Muscle layer of colon (tissue), 2 donors: ENCODE results near the gene FLT3LG.
A peak's percentile ranks its signal among the peaks of the same experiment; 100 is the strongest.
"Not testable (repeated sequence)": the region's sequence is repeated elsewhere in the genome, so short reads cannot be mapped to it uniquely, and the experiment has no call there.

Experiments used
- H3K27ac ChIP-seq: one replicate; pipeline ENCODE4 v1.7.0; 2013; ENCODE audit warnings: low read depth, mild to moderate bottlenecking, low read length, moderate library complexity
- H3K27me3 ChIP-seq, 2 donors: one replicate each; pipeline ENCODE4 v1.7.0; 2013; ENCODE audit warnings: low read length in 2 of 2, mild to moderate bottlenecking in 2 of 2; ENCODE audit not compliant: insufficient read depth in 2 of 2, control insufficient read depth in 1 of 2
- H3K36me3 ChIP-seq: one replicate; pipeline ENCODE4 v1.7.0; 2013; ENCODE audit warnings: mild to moderate bottlenecking, low read length; ENCODE audit not compliant: insufficient read depth
- H3K4me1 ChIP-seq: one replicate; pipeline ENCODE4 v1.7.0; 2013; ENCODE audit warnings: mild to moderate bottlenecking, low read length; ENCODE audit not compliant: insufficient read depth
- H3K4me3 ChIP-seq, 2 donors: one replicate each; pipeline ENCODE4 v1.7.0; 2013; ENCODE audit warnings: low read length in 2 of 2, low read depth in 1 of 2, mild to moderate bottlenecking in 1 of 2, moderate library complexity in 1 of 2
- H3K9ac ChIP-seq: one replicate; pipeline ENCODE4 v1.7.0; 2013; ENCODE audit warnings: low read length
- H3K9me3 ChIP-seq: one replicate; pipeline ENCODE4 v1.7.0; 2013; ENCODE audit warnings: mild to moderate bottlenecking, low read length
- donor health status: abdominal sarcoma.
- donor health status: Adenocarcinoma of cecum.

Gene FLT3LG

DNA sequence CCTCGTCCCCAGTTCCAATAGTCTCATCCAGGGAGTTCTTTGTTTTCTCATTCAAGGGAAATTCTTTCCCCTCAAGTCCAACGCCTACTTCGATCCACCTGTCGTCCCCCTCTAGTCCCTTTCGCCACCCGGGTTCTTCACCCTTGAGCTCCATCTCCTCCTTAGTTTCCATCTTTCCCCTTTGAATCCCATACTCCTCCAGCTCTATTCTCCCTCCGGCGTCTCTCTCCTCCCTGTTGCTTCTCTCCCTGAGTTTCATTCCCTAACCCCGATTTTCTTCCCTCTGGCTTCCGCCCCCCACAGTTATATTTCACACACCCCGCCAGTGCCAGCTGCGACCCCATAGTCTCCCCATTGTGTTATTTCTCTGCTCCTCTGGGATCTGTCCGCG is 32.1 kb upstream of the FLT3LG start:
- Histone ChIP-seq H3K9ac (no peak overlapping the region), H3K9me3 (no peaks in the 10 kb centered on the region), H3K27me3 (peaks cover 23 to 59% of the 10 kb centered on the region in 2 donors), H3K4me3 (no peak overlapping the region), H3K27ac (no peak overlapping the region), H3K4me1 (no peaks in the 10 kb centered on the region), H3K36me3 (peaks cover 4% of the 10 kb centered on the region)

DNA sequence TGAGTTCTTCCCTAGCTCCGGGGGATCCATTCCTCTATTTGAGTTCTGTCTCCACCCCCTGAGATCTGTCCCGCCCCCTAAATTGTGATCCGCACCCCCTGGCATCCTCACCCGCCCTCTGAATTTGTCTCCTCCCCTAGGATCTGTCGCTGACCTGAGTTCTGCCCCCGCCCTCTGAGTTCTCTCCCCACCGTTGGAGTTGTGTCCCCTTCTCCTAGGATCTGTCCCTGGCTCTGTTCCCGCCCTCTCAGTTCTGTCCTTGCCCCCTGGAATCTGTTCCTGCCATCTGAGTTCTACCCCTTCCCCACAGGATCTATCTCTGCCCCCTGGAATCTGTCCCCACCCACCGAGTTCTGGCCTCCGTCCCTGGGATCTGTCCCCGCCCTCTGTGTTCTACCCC is 31.7 kb upstream of the FLT3LG start:
- H3K4me1 ChIP-seq = no peaks in the 10 kb centered on the region
- no peak overlapping the region for H3K9ac ChIP-seq
- H3K27me3 ChIP-seq = peaks cover 23 to 55% of the 10 kb centered on the region in 2 donors
- no peak overlapping the region for H3K4me3 ChIP-seq
- H3K9me3 ChIP-seq = no peaks in the 10 kb centered on the region
- no peak overlapping the region for H3K27ac ChIP-seq
- H3K36me3 ChIP-seq = peaks cover 4% of the 10 kb centered on the region

DNA sequence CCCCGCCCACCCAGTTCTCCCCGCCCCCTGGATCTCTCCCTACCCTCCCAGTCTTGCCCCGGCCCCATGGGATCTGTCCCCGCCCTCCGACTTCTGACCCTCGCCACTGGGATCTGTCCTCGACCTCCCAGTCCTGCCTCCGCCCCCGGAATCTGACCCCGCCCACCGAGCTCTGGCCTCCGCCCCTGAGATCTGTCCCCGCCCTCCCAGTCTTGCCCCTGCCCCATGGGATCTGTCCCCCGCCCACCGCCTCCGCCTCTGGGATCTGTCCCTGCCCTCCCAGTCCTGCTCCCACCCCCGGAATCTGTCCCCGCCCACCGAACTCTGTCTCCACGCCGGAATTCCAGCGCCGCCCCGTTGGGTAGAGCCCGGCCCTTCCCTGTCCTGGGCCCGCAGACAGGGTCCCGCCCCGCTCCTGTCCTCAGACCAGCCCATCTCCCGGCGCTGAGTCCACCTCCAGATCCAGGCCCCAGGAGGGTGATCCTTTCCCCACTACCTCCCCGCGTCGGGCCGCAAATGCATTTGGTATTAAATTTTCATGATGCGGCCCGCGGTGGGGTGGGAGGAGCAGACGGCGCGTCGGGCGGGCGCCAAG is 31.1 kb upstream of the FLT3LG start:
- Histone ChIP-seq H3K4me3 (peak overlapping the region; percentile 57 to 67), H3K9ac (no peak overlapping the region), H3K27ac (no peak overlapping the region), H3K9me3 (no peaks in the 10 kb centered on the region), H3K27me3 (peaks cover 23 to 51% of the 10 kb centered on the region in 2 donors), H3K4me1 (no peaks in the 10 kb centered on the region), H3K36me3 (peaks cover 4% of the 10 kb centered on the region)

DNA sequence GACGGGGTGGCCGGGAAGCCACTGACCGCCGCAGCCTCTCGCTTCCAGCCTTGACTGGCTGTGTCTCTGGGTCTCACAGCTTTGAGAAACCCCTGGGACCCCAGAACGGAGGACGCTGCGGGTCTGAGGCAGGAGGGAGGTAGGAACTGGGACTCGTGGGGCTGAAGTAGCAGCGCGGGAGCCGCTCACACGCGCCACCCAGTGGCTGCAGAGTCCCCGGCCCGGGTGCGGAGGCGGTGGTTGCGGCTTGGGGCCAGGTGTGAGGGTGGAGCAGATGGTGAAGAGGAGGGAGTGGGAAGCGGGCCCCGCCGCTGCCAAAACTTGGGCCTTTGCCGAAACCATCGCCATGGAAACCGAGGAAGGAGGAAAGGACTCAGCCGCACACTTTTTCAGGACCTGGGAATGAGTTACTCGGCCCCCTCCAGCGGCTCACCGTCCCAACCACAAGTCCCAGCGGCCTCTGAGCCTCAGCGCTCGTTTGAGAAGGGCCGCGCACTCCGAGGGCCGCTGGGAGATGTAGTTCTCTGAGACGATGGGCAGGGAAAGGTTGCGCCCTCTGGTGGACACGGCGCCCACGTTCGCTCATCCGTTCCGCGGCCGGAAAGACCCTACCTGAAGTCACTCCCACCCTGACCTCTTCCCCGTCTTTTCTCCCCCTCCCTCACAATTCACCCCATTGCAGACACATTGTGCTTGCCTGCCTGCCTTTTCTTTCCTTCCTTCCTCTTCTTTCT is 30.5 kb upstream of the FLT3LG start:
- peaks cover 5% of the 10 kb centered on the region for H3K36me3 ChIP-seq
- no peak overlapping the region for H3K27ac ChIP-seq
- H3K9me3 ChIP-seq = no peaks in the 10 kb centered on the region
- no peaks in the 10 kb centered on the region for H3K4me1 ChIP-seq
- H3K27me3 ChIP-seq = peaks cover 23 to 45% of the 10 kb centered on the region in 2 donors
- no peak overlapping the region for H3K9ac ChIP-seq
- H3K4me3 ChIP-seq = peak overlapping the region; percentile 57 to 67

DNA sequence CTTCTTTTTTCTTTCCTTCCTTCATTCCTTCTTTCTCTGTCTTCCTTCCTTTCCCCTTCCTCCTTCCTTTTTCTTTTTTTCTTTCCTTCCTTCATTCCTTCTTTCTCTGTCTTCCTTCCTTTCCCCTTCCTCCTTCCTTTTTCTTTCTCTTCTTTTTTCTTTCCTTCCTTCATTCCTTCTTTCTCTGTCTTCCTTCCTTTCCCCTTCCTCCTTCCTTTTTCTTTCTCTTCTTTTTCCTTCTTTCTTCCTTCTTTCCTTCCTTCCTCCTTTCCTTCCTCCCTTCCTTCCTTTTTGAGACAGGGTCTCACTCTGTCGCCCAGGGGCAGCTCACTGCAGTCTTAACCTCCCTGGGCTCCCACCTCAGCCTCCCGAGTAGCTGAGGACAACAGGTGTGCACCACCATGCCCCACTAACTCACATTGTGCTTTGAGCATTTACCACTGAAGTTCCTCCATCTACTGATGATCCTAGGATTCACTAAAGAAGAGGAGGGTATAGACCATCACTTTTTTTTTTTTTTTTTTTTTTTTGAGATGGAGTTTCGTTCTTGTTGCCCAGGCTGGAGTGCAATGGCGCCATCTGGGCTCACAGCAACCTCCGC is 29.8 kb upstream of the FLT3LG start:
- H3K36me3 ChIP-seq = peaks cover 12% of the 10 kb centered on the region
- not testable (repeated sequence) for H3K4me1 ChIP-seq, H3K4me3 ChIP-seq, H3K9ac ChIP-seq, H3K27ac ChIP-seq, H3K9me3 ChIP-seq
- H3K27me3 ChIP-seq = peaks cover 17 to 39% of the 10 kb centered on the region in 2 donors

DNA sequence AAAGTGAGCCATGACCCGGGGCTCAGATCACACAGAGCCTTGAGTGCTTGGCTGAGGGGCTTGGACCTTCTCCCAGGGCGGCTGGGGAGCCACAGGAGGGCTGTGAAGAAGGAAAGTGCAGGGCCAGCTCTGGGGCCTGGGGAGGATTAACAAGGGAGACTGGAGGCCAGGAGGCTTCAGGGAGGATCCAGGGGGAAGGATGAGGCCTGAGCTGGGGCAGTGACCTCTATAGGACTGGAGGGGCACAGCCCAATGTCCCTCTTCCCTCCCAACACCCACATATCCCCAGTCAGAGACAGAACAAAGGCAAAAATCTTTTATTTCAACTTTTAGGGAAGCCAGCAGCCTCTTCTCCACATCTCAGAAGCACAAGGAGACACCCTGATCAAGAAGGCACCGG is 28.0 kb upstream of the FLT3LG start:
- Histone ChIP-seq H3K27me3 (peaks cover 7 to 21% of the 10 kb centered on the region in 2 donors), H3K27ac (no peak overlapping the region), H3K4me1 (peaks cover 3% of the 10 kb centered on the region), H3K9me3 (no peaks in the 10 kb centered on the region), H3K4me3 (no peak overlapping the region), H3K9ac (no peak overlapping the region), H3K36me3 (peaks cover 15% of the 10 kb centered on the region)

DNA sequence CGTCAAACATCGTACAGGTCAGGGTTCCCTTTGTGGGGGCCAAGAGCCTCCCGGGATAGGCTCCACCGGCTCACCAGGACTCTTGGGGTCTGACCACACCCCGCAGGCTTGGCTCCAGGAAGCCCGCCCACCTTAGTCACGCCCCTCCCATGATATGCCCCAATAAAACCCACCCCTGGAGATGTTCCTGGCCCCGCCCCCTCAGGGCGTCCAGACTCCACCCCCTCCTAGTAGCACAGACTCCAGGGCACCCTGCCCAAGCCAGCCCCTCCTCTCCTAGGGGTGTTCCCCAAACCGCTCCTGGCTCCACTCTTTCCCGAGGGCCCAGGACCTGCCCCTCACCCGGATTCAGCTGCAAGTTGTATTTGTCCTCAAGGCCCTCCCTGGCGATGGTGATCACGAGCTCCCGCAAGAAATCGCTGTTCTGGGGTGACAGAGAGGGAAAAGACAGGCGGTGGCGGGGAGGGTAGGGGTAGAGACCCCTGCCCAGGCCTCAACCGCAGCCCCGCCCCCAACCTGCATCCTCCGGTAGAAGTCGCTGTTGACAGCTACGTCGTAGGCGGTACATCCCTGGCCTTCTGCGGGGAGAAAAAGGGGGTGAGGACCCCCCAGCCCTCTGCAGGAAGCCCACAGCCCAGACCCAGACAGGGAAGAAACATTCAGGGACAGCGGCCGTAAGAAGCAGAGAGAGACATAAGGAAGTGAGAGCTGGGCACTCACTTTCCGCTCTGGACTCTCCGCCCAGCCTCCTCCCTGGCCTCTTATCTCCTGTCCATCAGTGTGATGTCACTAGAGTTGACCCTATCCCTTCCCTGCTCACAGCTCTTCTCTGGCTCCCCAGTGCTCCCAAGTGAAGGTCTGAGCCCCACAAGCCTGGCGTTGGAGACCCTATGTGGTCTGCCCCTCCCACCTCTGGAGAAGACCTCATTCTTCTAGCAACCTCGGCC is 26.3 kb upstream of the FLT3LG start:
- no peak overlapping the region for H3K27ac ChIP-seq
- H3K9ac ChIP-seq = no peak overlapping the region
- no peaks in the 10 kb centered on the region for H3K9me3 ChIP-seq
- H3K4me1 ChIP-seq = peaks cover 3% of the 10 kb centered on the region
- peaks cover 15% of the 10 kb centered on the region for H3K36me3 ChIP-seq
- H3K4me3 ChIP-seq = no peak overlapping the region
- peaks cover 0 to 6% of the 10 kb centered on the region in 2 donors for H3K27me3 ChIP-seq

DNA sequence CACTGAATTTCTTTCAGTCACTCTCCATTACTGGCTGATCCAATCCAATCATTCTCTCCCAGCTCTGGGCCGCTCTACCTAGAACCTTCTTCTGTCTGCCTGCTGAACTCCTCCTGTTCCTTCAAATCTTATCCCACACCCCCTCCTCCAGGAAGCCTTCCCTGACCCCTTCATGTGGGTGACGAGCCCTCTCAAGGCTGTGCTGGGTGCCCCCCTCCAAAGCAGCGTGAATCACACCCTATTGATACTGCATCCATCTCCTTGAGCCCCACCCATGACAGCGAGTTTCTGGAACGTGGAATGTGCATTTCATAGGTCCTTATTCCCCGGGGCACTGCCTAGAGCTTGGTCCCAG is 25.6 kb upstream of the FLT3LG start:
- Histone ChIP-seq H3K27ac (no peak overlapping the region), H3K36me3 (peaks cover 15% of the 10 kb centered on the region), H3K4me1 (peaks cover 3% of the 10 kb centered on the region), H3K4me3 (no peak overlapping the region), H3K9ac (no peak overlapping the region), H3K27me3 (no peaks in the 10 kb centered on the region), H3K9me3 (no peaks in the 10 kb centered on the region)

DNA sequence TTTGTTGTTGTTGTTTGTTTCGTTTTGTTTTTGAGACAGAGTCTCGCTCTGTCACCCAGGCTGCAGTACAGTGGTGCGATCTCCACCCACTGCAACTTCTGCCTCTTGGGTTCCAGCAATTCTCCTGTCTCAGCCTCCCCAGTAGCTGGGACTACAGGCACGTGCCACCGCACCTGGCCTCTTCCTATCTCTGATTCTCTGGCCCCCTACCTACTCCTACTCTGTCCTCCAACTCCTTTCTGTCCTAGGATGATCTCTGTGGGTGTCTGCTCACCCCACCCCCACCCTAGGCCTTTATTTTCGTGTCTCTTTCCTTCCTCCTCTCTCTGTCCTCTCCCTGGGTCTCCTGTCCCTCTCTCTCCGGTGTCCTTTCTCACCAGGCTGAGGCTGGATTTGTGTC is 23.6 kb upstream of the FLT3LG start:
- H3K36me3 ChIP-seq = peaks cover 15% of the 10 kb centered on the region
- no peak overlapping the region for H3K27ac ChIP-seq
- no peaks in the 10 kb centered on the region for H3K9me3 ChIP-seq
- no peak overlapping the region for H3K9ac ChIP-seq
- peaks cover 12% of the 10 kb centered on the region for H3K4me1 ChIP-seq
- no peaks in the 10 kb centered on the region for H3K27me3 ChIP-seq
- peak overlapping the region in 1 of 2 donors; percentile 91 for H3K4me3 ChIP-seq

DNA sequence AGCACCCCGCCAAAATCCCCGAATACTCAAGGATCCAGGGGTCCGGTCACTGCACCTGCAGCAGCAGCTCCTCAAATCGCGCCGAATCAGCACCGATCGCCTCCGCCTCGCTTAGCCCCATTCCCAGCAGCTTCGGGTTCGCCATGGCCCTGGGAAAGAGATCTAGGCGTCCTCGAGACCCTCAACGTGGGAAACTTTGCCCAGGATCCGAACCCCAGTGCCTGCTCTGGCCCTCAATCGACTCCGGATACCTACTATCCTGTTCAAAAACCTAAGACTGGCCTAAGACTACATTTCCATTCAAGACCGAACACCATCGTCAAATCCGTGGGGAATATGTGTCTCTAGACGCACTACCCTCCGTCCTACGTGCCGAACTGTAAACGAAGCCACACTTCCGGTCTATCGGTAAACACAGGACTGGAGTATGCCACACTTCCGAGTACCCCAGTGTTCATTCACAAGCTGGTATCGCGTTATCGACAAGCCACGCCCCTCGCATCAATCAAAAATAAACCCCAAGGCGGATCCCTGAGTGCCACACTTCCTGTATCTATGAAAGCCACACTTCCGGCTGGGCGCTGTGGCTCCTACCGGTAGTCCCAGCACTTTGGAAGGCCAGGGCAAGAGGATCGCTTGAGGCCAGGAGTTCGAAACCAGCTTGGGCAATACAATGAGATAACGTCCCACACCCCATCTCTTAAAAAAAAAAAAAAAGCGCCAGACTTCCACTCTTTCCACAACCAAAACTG is 22.4 kb upstream of the FLT3LG start, which contains the start of gene PIH1D1:
TSS of gene PIH1D1 (minus strand) at position 385 of the 752 bp plus-strand sequence. CDS start at position 145, 240 bp downstream.
- peak within 1 kb of the TSS; percentile 76 to 91 for H3K4me3 ChIP-seq
- peaks cover 12% of the 10 kb centered on the region for H3K4me1 ChIP-seq
- peak within 1 kb of the TSS; percentile 81 for H3K9ac ChIP-seq
- no peaks in the 10 kb centered on the region for H3K27me3 ChIP-seq
- H3K27ac ChIP-seq = peak within 1 kb of the TSS; percentile 75
- no peaks in the 10 kb centered on the region for H3K9me3 ChIP-seq
- peaks cover 12% of the 10 kb centered on the region for H3K36me3 ChIP-seq
